SK-N-SH (cell line): ENCODE results near the gene PDE4B. TPM values are rescaled to one million over a fixed set of nuclear protein-coding genes. Genes with fewer than 3 reads are reported as not detected.

ENCODE experiments used
- CTCF ChIA-PET: fragments of 300-600, 350-600 bp; formaldehyde crosslinking; extraction: SDS; loops from one replicate; lab custom pipeline; 2021; lab: Yijun Ruan, JAX
- POLR2A ChIA-PET: fragments of 350-600 bp; sonication (Branson Sonifier 250); formaldehyde crosslinking; extraction: SDS; loops from one replicate; lab custom pipeline; 2020; ENCODE audit warnings: antibody characterized with exemption, inconsistent platforms; lab: Yijun Ruan, JAX
- DNase-seq: peaks from one replicate; pipeline ENCODE4 v3.0.0; 2012
- H2AFZ ChIP-seq: fragments of 200-600 bp; sonication (generic); 2 replicates; pipeline ENCODE4 v1.8.1; 2016; ENCODE audit warnings: antibody characterized with exemption, mild to moderate bottlenecking, low read depth
- H3F3A ChIP-seq: fragments of 200-600 bp; sonication (generic); replicated peaks from 2 replicates; pipeline ENCODE3; 2016; ENCODE audit warnings: antibody characterized with exemption, mild to moderate bottlenecking; ENCODE audit not compliant: insufficient read depth
- H3K27ac ChIP-seq, 2 experiments: fragments of 200-500 bp in 1 of 2; fragments of 200-600 bp in 1 of 2; sonication (Bioruptor generic) in 1 of 2; sonication (generic), shearing (Covaris generic) in 1 of 2; 2 replicates each; pipeline versions ENCODE4 v1.5.1 to v1.6.1; 2014 to 2016; ENCODE audit warnings: low read depth in 2 of 2, inconsistent platforms in 1 of 2, low read length in 1 of 2, mild to moderate bottlenecking in 1 of 2, mixed read lengths in 1 of 2
- H3K27me3 ChIP-seq: fragments of 200-600 bp; sonication (generic), shearing (Covaris generic); 2 replicates; pipeline ENCODE4 v1.6.1; 2016; ENCODE audit warnings: mixed run types; ENCODE audit not compliant: insufficient read depth
- H3K36me3 ChIP-seq, 2 experiments: fragments of 200-500 bp in 1 of 2; fragments of 200-600 bp in 1 of 2; sonication (Bioruptor generic) in 1 of 2; sonication (generic) in 1 of 2; replicated peaks in 1 of 2; 2 replicates each; pipeline versions ENCODE3 to v1.5.1; 2014 to 2016; ENCODE audit warnings: low read length in 1 of 2, mild to moderate bottlenecking in 1 of 2; ENCODE audit not compliant: insufficient read depth in 2 of 2, control insufficient read depth in 1 of 2
- H3K4me1 ChIP-seq, 2 experiments: fragments of 200-500 bp in 1 of 2; fragments of 200-600 bp in 1 of 2; sonication (Bioruptor generic) in 1 of 2; sonication (generic), shearing (Covaris generic) in 1 of 2; 2 replicates each; pipeline versions ENCODE4 v1.5.1 to v1.6.1; 2014 to 2016; ENCODE audit warnings: low read depth in 1 of 2, low read length in 1 of 2, mixed run types in 1 of 2; ENCODE audit not compliant: insufficient read depth in 2 of 2, control insufficient read depth in 1 of 2
- H3K4me2 ChIP-seq: fragments of 200-600 bp; sonication (generic), shearing (Covaris generic); 2 replicates; pipeline ENCODE4 v1.6.1; 2017; ENCODE audit warnings: mixed run types
- H3K4me3 ChIP-seq, 2 experiments: fragments of 200-500 bp in 1 of 2; fragments of 200-600 bp in 1 of 2; sonication (Bioruptor generic) in 1 of 2; sonication (generic), shearing (Covaris generic) in 1 of 2; 2 replicates each; pipeline versions ENCODE4 v1.5.1 to v1.8.1; 2014 to 2016; ENCODE audit warnings: low read depth in 2 of 2, inconsistent platforms in 1 of 2, low read length in 1 of 2, mild to moderate bottlenecking in 1 of 2, mixed read lengths in 1 of 2, moderate library complexity in 1 of 2
- H3K79me2 ChIP-seq: fragments of 200-600 bp; sonication (generic); 2 replicates; pipeline ENCODE4 v1.8.1; 2017; ENCODE audit warnings: mild to moderate bottlenecking; ENCODE audit not compliant: insufficient read depth
- H3K9ac ChIP-seq: fragments of 200-600 bp; sonication (generic); 2 replicates; pipeline ENCODE4 v1.6.1; 2017; ENCODE audit warnings: mixed run types
- H3K9me2 ChIP-seq: fragments of 200-600 bp; sonication (generic); 2 replicates; pipeline ENCODE4 v1.6.1; 2017; ENCODE audit warnings: mixed run types
- H3K9me3 ChIP-seq: fragments of 200-600 bp; sonication (generic); 2 replicates; pipeline ENCODE4 v1.6.1; 2017; ENCODE audit warnings: mixed run types, mild to moderate bottlenecking, moderate library complexity
- H4K20me1 ChIP-seq: fragments of 200-600 bp; sonication (generic); 2 replicates; pipeline ENCODE4 v1.6.1; 2017; ENCODE audit warnings: mild to moderate bottlenecking, mixed run types; ENCODE audit not compliant: insufficient read depth
- CHD2 ChIP-seq: fragments of 150-350 bp; IDR thresholded peaks from 2 replicates; pipeline ENCODE4 v1.6.1; 2018; ENCODE audit warnings: low read length; ENCODE audit not compliant: partially characterized antibody
- CTCF ChIP-seq: fragments of 200-600 bp; sonication (generic); IDR thresholded peaks from 2 replicates; pipeline ENCODE4 v1.6.1; 2017; ENCODE audit warnings: antibody characterized with exemption, mild to moderate bottlenecking, moderate library complexity
- ELF1 ChIP-seq: IDR thresholded peaks from 2 replicates; pipeline ENCODE4 v1.4.0; 2012
- EZH2phosphoT487 ChIP-seq: fragments of 200-600 bp; sonication (generic); IDR thresholded peaks from 2 replicates; pipeline ENCODE4 v1.6.1; 2017; ENCODE audit warnings: low read depth, mixed run types, mild to moderate bottlenecking, antibody characterized with exemption, moderate library complexity, borderline replicate concordance
- FOXJ3 ChIP-seq: sonication (generic); formaldehyde crosslinking; IDR thresholded peaks from 2 replicates; pipeline ENCODE4 v1.5.1; 2020; ENCODE audit warnings: mild to moderate bottlenecking, missing genetic modification reagents
- IRF3 ChIP-seq: fragments of 150-350 bp; IDR thresholded peaks from 2 replicates; pipeline ENCODE4 v1.6.1; 2016; ENCODE audit warnings: mild to moderate bottlenecking, low read depth, low read length
- MAX ChIP-seq: IDR thresholded peaks from 2 replicates; pipeline ENCODE4 v1.4.0; 2012; ENCODE audit warnings: low read depth
- NFIC ChIP-seq: IDR thresholded peaks from 2 replicates; pipeline ENCODE4 v1.4.0; 2012; ENCODE audit warnings: borderline replicate concordance
- NRF1 ChIP-seq: IDR thresholded peaks from 2 replicates; pipeline ENCODE4 v1.6.1; 2012; ENCODE audit warnings: low read depth, mild to moderate bottlenecking, low read length
- RCOR1 ChIP-seq: fragments of 150-350 bp; IDR thresholded peaks from 2 replicates; pipeline ENCODE4 v1.6.1; 2017; ENCODE audit warnings: antibody characterized with exemption, low read length
- REST ChIP-seq: IDR thresholded peaks from 2 replicates; pipeline ENCODE4 v1.6.1; 2012; ENCODE audit warnings: mild to moderate bottlenecking, low read depth, low read length, moderate library complexity
- SIN3A ChIP-seq: IDR thresholded peaks from 2 replicates; pipeline ENCODE4 v1.6.1; 2012; ENCODE audit warnings: low read depth, mild to moderate bottlenecking, low read length, moderate library complexity, borderline replicate concordance
- SMC3 ChIP-seq: IDR thresholded peaks from 2 replicates; pipeline ENCODE4 v1.6.1; 2012; ENCODE audit warnings: low read depth, low read length, improper control_type of control experiment
- TCF12 ChIP-seq: IDR thresholded peaks from 2 replicates; pipeline ENCODE4 v1.4.0; 2012
- USF1 ChIP-seq: IDR thresholded peaks from 2 replicates; pipeline ENCODE4 v1.4.0; 2012; ENCODE audit warnings: low read depth, borderline replicate concordance
- ZBTB33 ChIP-seq: IDR thresholded peaks from 2 replicates; pipeline ENCODE4 v1.4.0; 2012; ENCODE audit warnings: low read depth, borderline replicate concordance
- WGBS: methylation state at CpG from one replicate; pipeline ENCODE4 v1.1.6; 2017; ENCODE audit warnings: low lambda C conversion rate; 5-methylcytosine and 5-hydroxymethylcytosine counted together
- polyA plus RNA-seq, 3 experiments: library from polyadenylated mRNA; depleted of rRNA; stranded (reverse); fragments of >200 nt; gene quantifications; 2 replicates each; pipeline ENCODE4 v1.2.3, GENCODE V29; 2012

Gene PDE4B
- polyA plus RNA-seq, 1 of the 3 experiments (the other 2 are of a cell fraction), result 1.9 TPM

- no peak for TF ChIP-seq REST
- no peak for TF ChIP-seq TCF12
- no peak for TF ChIP-seq FOXJ3 (CRISPR knock-in tag)
- TF ChIP-seq IRF3, result no peak
- TF ChIP-seq SIN3A, result no peak
- TF ChIP-seq CHD2, result no peak
- TF ChIP-seq, all 33 proteins: peak for 0
Observed at GRCh38 chr1:65836686-65837085, 44.0 kb downstream of the PDE4B start (continued).

- ChIA-PET POLR2A (no interaction called here), CTCF (no interaction called here)
- H3K4me1 ChIP-seq, result no peaks in the 10 kb centered on the region
- 78% methylated on average over 7 of the region's 7 CpGs for WGBS
- H3K4me2 ChIP-seq, result no peak overlapping the region
- H4K20me1 ChIP-seq, result no peaks in the 10 kb centered on the region
- no peaks in the 10 kb centered on the region for H3K9me2 ChIP-seq
- no peak overlapping the region for H3K9ac ChIP-seq
- TF ChIP-seq EZH2phosphoT487, result no peak
- no peak for TF ChIP-seq SMC3
- TF ChIP-seq RCOR1, result no peak
- no peak for TF ChIP-seq MAX
- TF ChIP-seq SIN3A, result no peak
- no peak for DNase-seq
- no peaks in the 10 kb centered on the region for H3K9me3 ChIP-seq
- H3F3A ChIP-seq, result peaks cover 3% of the 10 kb centered on the region
- no peaks in the 10 kb centered on the region for H3K79me2 ChIP-seq
- no peak overlapping the region for H3K4me3 ChIP-seq
- H3K27ac ChIP-seq, result no peak overlapping the region
- H3K27me3 ChIP-seq, result no peaks in the 10 kb centered on the region
- no peak overlapping the region for H2AFZ ChIP-seq
- H3K36me3 ChIP-seq, result no peaks in the 10 kb centered on the region
Observed at GRCh38 chr1:65840683-65841082, 48.0 kb downstream of the PDE4B start.

GRCh38 chr1:65844296-65844695 is 51.6 kb downstream of the PDE4B start:
- H3F3A ChIP-seq, result no peaks in the 10 kb centered on the region
- no peaks in the 10 kb centered on the region for H3K79me2 ChIP-seq
- no peaks in the 10 kb centered on the region for H3K27me3 ChIP-seq
- no peak for TF ChIP-seq NFIC
- no peak for TF ChIP-seq ZBTB33
- TF ChIP-seq SMC3, result no peak
- no peak for TF ChIP-seq CHD2
- TF ChIP-seq ELF1, result no peak
- TF ChIP-seq TCF12, result no peak
- TF ChIP-seq CTCF, result no peak
- no peak for TF ChIP-seq USF1
- no peak for TF ChIP-seq NRF1
- no peak overlapping the region for H3K9ac ChIP-seq
- H3K9me2 ChIP-seq, result no peaks in the 10 kb centered on the region
- no peak overlapping the region for H2AFZ ChIP-seq
- no peak for DNase-seq
- no peaks in the 10 kb centered on the region for H3K4me1 ChIP-seq
- POLR2A ChIA-PET, result no interaction called here
- H3K9me3 ChIP-seq, result no peaks in the 10 kb centered on the region
- no peaks in the 10 kb centered on the region for H4K20me1 ChIP-seq
- whole genome bisulfite sequencing, result 90% methylated on average over 4 of the region's 4 CpGs
- no peak overlapping the region for H3K4me2 ChIP-seq
- no peak overlapping the region for H3K4me3 ChIP-seq
- no peaks in the 10 kb centered on the region for H3K36me3 ChIP-seq
- CTCF ChIA-PET, result interaction anchor here (0.9 to 1.2 kb wide), 2 partner anchors 14 to 124 kb away, joined by 3 to 4 read pairs; no protein-coding TSS in a partner anchor
- H3K27ac ChIP-seq, result no peak overlapping the region
